ENCODE results near the gene SND1.

The SND1 gene

GRCh38 chr7:127953423-127954356 is 301.7 kb downstream of the SND1 start:
- no peak for TF ChIP-seq EZH2phosphoT487 (IDR thresholded peaks at IDR 0.05; ENCODE audit: low read length)
- no peak for TF ChIP-seq CTCF (IDR thresholded peaks at IDR 0.05; ENCODE audit: low read length)
- TF ChIP-seq EZH2 (optimal IDR thresholded peaks at IDR 0.05; ENCODE audit: low read depth, low read length): no peak
- no peaks in the 10 kb centered on the region for H3K9me2 ChIP-seq (replicated peaks; ENCODE audit: insufficient read depth, low read length)
- H3F3A ChIP-seq (ENCODE audit: insufficient read depth, low read length): 0 out of 2 replicates have a peak, but pooled peaks cover 7% of the 10 kb centered on the region
- no peaks in the 10 kb centered on the region for H3K27me3 ChIP-seq (replicated peaks; ENCODE audit: insufficient read depth, low read length)
- H3K9me3 ChIP-seq (replicated peaks; ENCODE audit: insufficient read depth, low read length): no peaks in the 10 kb centered on the region
- no peak for DNase-seq
- peaks cover 88% of the 10 kb centered on the region for H3K79me2 ChIP-seq (ENCODE audit: low read length)
- no peak overlapping the region for H3K4me3 ChIP-seq (ENCODE audit: low read length)
- H2AFZ ChIP-seq (ENCODE audit: low read length): no peak overlapping the region
- H3K9ac ChIP-seq (ENCODE audit: low read length): no peak overlapping the region
- H3K27ac ChIP-seq (ENCODE audit: low read length): no peak overlapping the region
- H3K4me2 ChIP-seq (ENCODE audit: low read depth, low read length): no peak overlapping the region
- no peaks in the 10 kb centered on the region; the same call in 1 of the 2 replicates for H3K36me3 ChIP-seq (replicated peaks; ENCODE audit: insufficient read depth, low read length)
- H3K4me1 ChIP-seq (ENCODE audit: low read length): peaks cover 20% of the 10 kb centered on the region
- no peaks in the 10 kb centered on the region for H4K20me1 ChIP-seq (ENCODE audit: insufficient read depth, low read length)

GRCh38 chr7:127954357-127954748 is 302.4 kb downstream of the SND1 start:
- Histone ChIP-seq H2AFZ (ENCODE audit: low read length) (no peak overlapping the region), H3K4me2 (ENCODE audit: low read depth, low read length) (no peak overlapping the region), H3K4me3 (ENCODE audit: low read length) (no peak overlapping the region), H4K20me1 (ENCODE audit: insufficient read depth, low read length) (no peaks in the 10 kb centered on the region), H3K79me2 (ENCODE audit: low read length) (peaks cover 93% of the 10 kb centered on the region), H3K4me1 (ENCODE audit: low read length) (peaks cover 21% of the 10 kb centered on the region), H3K9me2 (replicated peaks; ENCODE audit: insufficient read depth, low read length) (no peaks in the 10 kb centered on the region), H3K36me3 (replicated peaks; ENCODE audit: insufficient read depth, low read length) (no peaks in the 10 kb centered on the region; the same call in 1 of the 2 replicates), H3K27ac (ENCODE audit: low read length) (no peak overlapping the region), H3K9ac (ENCODE audit: low read length) (no peak overlapping the region), H3K9me3 (replicated peaks; ENCODE audit: insufficient read depth, low read length) (no peaks in the 10 kb centered on the region), H3K27me3 (replicated peaks; ENCODE audit: insufficient read depth, low read length) (no peaks in the 10 kb centered on the region), H3F3A (ENCODE audit: insufficient read depth, low read length) (0 out of 2 replicates have a peak, but pooled peaks cover 5% of the 10 kb centered on the region)
- no peak for TF ChIP-seq EZH2 (optimal IDR thresholded peaks at IDR 0.05; ENCODE audit: low read depth, low read length)
- no peak for TF ChIP-seq CTCF (IDR thresholded peaks at IDR 0.05; ENCODE audit: low read length)
- TF ChIP-seq EZH2phosphoT487 (IDR thresholded peaks at IDR 0.05; ENCODE audit: low read length): no peak
- no peak for DNase-seq

GRCh38 chr7:127955051-127955531 is 303.1 kb downstream of the SND1 start:
- no peak overlapping the region for H3K9ac ChIP-seq (ENCODE audit: low read length)
- H3K27ac ChIP-seq (ENCODE audit: low read length): no peak overlapping the region
- H3F3A ChIP-seq (ENCODE audit: insufficient read depth, low read length): peaks cover 2% of the 10 kb centered on the region; the same call in 1 of the 2 replicates
- peaks cover 86% of the 10 kb centered on the region for H3K79me2 ChIP-seq (ENCODE audit: low read length)
- H4K20me1 ChIP-seq (ENCODE audit: insufficient read depth, low read length): no peaks in the 10 kb centered on the region
- TF ChIP-seq CTCF (IDR thresholded peaks at IDR 0.05; ENCODE audit: low read length) (no peak), EZH2 (optimal IDR thresholded peaks at IDR 0.05; ENCODE audit: low read depth, low read length) (no peak), EZH2phosphoT487 (IDR thresholded peaks at IDR 0.05; ENCODE audit: low read length) (no peak)
- H3K36me3 ChIP-seq (replicated peaks; ENCODE audit: insufficient read depth, low read length): no peaks in the 10 kb centered on the region; the same call in 1 of the 2 replicates
- H3K4me3 ChIP-seq (ENCODE audit: low read length): no peak overlapping the region
- H3K4me1 ChIP-seq (ENCODE audit: low read length): peaks cover 21% of the 10 kb centered on the region
- no peak overlapping the region for H2AFZ ChIP-seq (ENCODE audit: low read length)
- H3K27me3 ChIP-seq (replicated peaks; ENCODE audit: insufficient read depth, low read length): no peaks in the 10 kb centered on the region
- DNase-seq: no peak
- no peak overlapping the region for H3K4me2 ChIP-seq (ENCODE audit: low read depth, low read length)
- H3K9me2 ChIP-seq (replicated peaks; ENCODE audit: insufficient read depth, low read length): no peaks in the 10 kb centered on the region
- no peaks in the 10 kb centered on the region for H3K9me3 ChIP-seq (replicated peaks; ENCODE audit: insufficient read depth, low read length)

Measured in MM.1S (cell line).